RWPE2 (cell line): ENCODE results near the gene AXL.
"Not testable (repeated sequence)": the region's sequence is repeated elsewhere in the genome, so short reads cannot be mapped to it uniquely, and the experiment has no call there.

Experiments
- ATAC-seq: fragments of 200-7000 bp; cut with Tn5 transposase; 3 replicates; pipeline ENCODE4 v1.9.1; 2021; ENCODE audit warnings: low read depth
- DNase-seq: peaks from one replicate; pipeline ENCODE4 v3.0.0-alpha.2; 2020; ENCODE audit warnings: low spot score
- H3K27ac ChIP-seq: fragments of 450-650 bp; 2 replicates; pipeline ENCODE4 v1.5.1; 2017; ENCODE audit warnings: mild to moderate bottlenecking; ENCODE audit not compliant: poor library complexity, severe bottlenecking
- H3K27me3 ChIP-seq: fragments of 250-450 bp; sonication (Bioruptor Pico); 2 replicates; pipeline ENCODE4 v1.5.1; 2021; ENCODE audit warnings: mild to moderate bottlenecking, moderate library complexity; ENCODE audit not compliant: insufficient read depth, poor library complexity, severe bottlenecking
- H3K36me3 ChIP-seq: fragments of 250-450 bp; sonication (Bioruptor Pico); 2 replicates; pipeline ENCODE4 v1.5.1; 2020; ENCODE audit warnings: low read depth, mild to moderate bottlenecking, moderate library complexity
- H3K4me1 ChIP-seq: fragments of 250-450 bp; sonication (Bioruptor Pico); 2 replicates; pipeline ENCODE4 v1.5.1; 2021; ENCODE audit warnings: mild to moderate bottlenecking, moderate library complexity; ENCODE audit not compliant: insufficient read depth, poor library complexity, severe bottlenecking
- H3K4me3 ChIP-seq: fragments of 250-450 bp; sonication (Bioruptor Pico); 2 replicates; pipeline ENCODE4 v1.5.1; 2021; ENCODE audit warnings: mild to moderate bottlenecking, moderate library complexity; ENCODE audit not compliant: severe bottlenecking
- H3K9me3 ChIP-seq: fragments of 250-450 bp; sonication (Bioruptor Pico); 2 replicates; pipeline ENCODE4 v1.5.1; 2021; ENCODE audit warnings: mild to moderate bottlenecking, moderate library complexity; ENCODE audit not compliant: severe bottlenecking
- TF ChIP-seq, protein P1 (sequence below): fragments of 450-650 bp; IDR thresholded peaks from one replicate; pipeline ENCODE4 v1.5.1; 2017; ENCODE audit warnings: mild to moderate bottlenecking, moderate library complexity; ENCODE audit not compliant: poor library complexity, severe bottlenecking

The AXL gene

DNA sequence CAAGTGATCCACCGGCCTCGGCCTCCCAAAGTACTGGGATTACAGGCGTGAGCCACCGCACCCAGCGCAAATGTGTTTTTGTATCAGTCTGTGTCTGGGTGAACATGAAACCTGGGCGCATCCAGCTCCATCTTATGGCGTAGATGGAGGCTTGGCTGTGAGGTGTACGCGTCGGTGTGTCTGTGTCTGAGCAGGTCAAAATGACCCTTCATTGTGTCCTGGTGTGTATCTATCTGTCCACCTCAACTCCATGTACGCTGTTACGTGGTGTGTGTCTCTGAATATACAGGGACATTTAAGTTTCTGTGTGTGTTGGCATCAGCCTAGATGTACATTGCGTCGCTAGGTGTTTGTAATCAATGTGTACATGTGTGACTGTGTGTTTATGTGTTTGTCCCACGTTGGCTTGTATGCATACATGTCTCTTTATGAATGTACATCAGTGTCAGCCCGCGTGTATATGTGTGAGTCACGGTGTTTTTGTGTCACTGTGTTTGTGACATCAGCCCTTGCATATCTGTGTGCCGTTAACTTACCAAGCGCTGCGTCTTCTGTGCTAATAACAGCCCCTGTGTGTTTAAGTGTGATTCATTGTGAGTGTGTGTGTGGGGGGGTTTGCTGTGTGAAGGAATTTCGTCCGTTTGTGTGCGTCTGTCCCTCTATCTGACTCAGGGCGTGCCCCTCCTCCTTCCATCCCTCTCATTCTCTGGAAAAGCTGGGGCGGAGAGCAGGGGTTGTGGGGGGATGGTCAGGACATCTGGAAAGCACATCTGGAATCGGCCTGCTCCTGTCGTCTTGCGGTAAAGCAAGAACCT, 6.4 kb downstream of the AXL start:
- TF ChIP-seq, protein P1, sequence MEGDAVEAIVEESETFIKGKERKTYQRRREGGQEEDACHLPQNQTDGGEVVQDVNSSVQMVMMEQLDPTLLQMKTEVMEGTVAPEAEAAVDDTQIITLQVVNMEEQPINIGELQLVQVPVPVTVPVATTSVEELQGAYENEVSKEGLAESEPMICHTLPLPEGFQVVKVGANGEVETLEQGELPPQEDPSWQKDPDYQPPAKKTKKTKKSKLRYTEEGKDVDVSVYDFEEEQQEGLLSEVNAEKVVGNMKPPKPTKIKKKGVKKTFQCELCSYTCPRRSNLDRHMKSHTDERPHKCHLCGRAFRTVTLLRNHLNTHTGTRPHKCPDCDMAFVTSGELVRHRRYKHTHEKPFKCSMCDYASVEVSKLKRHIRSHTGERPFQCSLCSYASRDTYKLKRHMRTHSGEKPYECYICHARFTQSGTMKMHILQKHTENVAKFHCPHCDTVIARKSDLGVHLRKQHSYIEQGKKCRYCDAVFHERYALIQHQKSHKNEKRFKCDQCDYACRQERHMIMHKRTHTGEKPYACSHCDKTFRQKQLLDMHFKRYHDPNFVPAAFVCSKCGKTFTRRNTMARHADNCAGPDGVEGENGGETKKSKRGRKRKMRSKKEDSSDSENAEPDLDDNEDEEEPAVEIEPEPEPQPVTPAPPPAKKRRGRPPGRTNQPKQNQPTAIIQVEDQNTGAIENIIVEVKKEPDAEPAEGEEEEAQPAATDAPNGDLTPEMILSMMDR = no peak
- Histone ChIP-seq H3K36me3 (peaks cover 83% of the 10 kb centered on the region), H3K4me3 (peak overlapping the region; percentile 8), H3K27me3 (no peaks in the 10 kb centered on the region), H3K27ac (peak overlapping the region; percentile 95), H3K4me1 (peaks cover 47% of the 10 kb centered on the region), H3K9me3 (no peaks in the 10 kb centered on the region)
- ATAC-seq (peak; percentile 64), DNase-seq (peak; percentile 95)

DNA sequence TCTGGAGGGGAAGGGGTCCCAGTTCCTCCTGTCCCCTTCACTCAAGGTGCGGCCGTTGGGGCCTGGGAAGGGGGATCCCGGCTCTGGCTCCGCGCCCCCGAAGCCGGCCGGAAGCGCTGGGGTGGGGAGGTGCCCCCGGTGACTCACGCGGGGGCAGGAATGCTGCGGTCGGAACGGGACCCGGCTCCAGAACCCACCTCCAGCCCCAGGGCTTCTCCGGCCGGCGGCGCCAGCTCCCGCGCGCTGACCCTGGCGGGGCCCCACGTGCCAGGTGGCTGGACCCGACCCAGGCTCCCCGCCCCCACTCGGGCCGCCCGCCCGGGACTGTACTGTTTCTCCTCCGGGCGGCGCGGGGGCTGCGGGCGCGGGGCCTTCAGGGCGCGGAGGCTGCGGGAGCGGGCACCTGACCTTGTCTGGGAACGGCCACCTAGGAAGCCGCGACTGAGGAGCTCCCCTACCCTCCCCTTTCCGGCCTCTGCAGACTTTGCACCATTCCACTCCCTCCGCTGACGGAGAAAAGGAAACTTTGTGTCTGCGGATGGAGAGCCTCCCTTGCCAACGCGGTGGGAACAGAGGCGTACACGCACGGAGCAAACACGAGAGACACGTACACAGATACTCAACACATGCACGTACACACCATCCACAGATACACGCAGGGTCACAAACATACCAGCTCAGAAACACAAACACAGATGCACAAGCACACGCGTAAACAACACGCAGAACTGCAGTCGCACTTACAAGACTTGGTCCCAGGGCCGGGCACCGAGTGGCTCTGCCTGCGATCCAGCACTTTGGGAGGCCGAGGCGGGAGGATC, 7.2 kb downstream of the AXL start:
- Histone ChIP-seq H3K9me3 (no peaks in the 10 kb centered on the region), H3K36me3 (peaks cover 83% of the 10 kb centered on the region), H3K4me3 (peak overlapping the region; percentile 8), H3K27ac (peak overlapping the region; percentile 95), H3K27me3 (no peaks in the 10 kb centered on the region), H3K4me1 (peaks cover 39% of the 10 kb centered on the region)
- TF ChIP-seq, protein P1 = peak; percentile 9
- ATAC-seq (peak; percentile 71), DNase-seq (peak; percentile 94)

DNA sequence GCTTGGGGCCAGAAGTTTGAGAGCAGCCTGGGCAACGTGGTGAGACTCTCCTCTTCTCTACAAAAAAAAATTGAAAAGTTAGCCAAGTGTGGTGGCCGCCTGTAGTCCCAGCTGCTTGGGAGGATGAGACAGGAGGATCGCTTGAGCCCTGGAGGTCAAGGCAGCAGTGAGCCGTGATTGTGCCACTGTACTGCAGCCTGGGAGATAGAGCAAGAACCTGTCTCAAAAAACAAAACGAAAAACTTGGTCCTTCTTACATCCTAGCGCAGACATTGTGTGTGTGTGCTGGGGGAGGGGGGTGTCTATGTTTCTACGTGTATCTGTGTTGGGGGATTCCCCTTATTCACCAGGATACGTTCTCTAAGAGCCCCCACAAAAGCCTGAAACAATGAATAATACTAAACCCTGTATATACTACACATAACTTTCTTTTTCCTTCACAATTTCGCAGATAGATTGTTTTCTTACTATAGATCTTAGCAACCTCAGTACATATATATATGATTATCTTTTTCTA, 7.9 kb downstream of the AXL start:
- Histone ChIP-seq H3K27ac (peak overlapping the region; percentile 95), H3K4me3 (no peak overlapping the region), H3K9me3 (no peaks in the 10 kb centered on the region), H3K4me1 (peaks cover 39% of the 10 kb centered on the region), H3K36me3 (peaks cover 83% of the 10 kb centered on the region), H3K27me3 (no peaks in the 10 kb centered on the region)
- TF ChIP-seq, protein P1 = no peak
- DNase-seq = no peak
- no peak for ATAC-seq

DNA sequence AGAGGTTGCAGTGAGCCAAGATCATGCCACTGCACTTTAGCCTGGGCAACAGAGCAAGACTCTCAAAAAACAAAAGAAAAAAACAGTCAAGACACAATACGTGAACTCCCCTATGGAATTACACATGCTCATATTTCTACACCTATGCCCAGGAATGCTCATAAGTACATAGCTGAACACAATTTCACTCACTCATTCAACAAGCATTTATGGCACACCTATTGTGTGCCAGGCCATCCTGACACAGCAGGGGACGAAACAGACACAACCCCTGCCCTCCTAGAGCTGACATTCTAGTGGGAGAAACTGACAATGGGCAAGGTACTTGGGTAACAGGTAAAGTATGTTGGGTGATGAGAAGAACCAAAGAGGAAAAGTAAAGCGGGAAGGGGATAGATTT, 9.5 kb downstream of the AXL start:
- Histone ChIP-seq H3K36me3 (peaks cover 84% of the 10 kb centered on the region), H3K27me3 (no peaks in the 10 kb centered on the region), H3K27ac (peak overlapping the region; percentile 95), H3K9me3 (no peaks in the 10 kb centered on the region), H3K4me3 (no peak overlapping the region), H3K4me1 (peaks cover 29% of the 10 kb centered on the region)
- TF ChIP-seq, protein P1 = no peak
- no peak for ATAC-seq
- DNase-seq = no peak

DNA sequence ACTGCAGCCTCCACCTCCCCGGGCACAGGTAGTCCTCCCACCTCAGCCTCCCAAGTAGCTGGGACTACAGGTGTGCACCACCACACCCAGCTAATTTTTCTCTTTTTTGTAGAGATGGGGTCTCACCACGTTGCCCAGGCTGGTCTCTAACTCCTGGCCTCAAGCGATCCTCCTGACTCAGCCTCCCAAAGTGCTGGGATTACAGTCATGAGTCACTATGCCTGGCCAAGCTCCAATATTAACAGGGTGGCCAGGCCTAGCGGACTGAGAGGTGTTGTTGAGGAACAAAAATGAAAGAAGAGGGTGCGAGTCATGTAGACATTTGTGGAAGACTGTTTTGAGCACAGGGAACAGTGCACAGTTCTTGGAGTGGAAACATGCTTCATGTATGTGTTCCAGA, 10.3 kb downstream of the AXL start:
- Histone ChIP-seq H3K36me3 (peaks cover 85% of the 10 kb centered on the region), H3K4me1 (peaks cover 21% of the 10 kb centered on the region), H3K27ac (peak overlapping the region; percentile 95)
- not testable (repeated sequence) for H3K27me3 ChIP-seq, DNase-seq, H3K4me3 ChIP-seq, H3K9me3 ChIP-seq, ATAC-seq
